Uterus (tissue), 2 donors: ENCODE measurements around the gene PCDHGC5.

Experiments used
- POLR2A ChIP-seq, 2 donors: fragments of 450-650 bp; IDR thresholded peaks; one replicate each; pipeline ENCODE4 v1.6.1; 2016; ENCODE audit warnings: antibody characterized with exemption in 2 of 2, mild to moderate bottlenecking in 1 of 2, moderate library complexity in 1 of 2
- TF ChIP-seq, protein P1 (sequence below), 4 experiments: fragments of 200-600 bp in 2 of 4; fragments of 450-650 bp in 2 of 4; sonication (generic) in 2 of 4; IDR thresholded peaks; one replicate each; pipeline ENCODE4 v1.5.1; 2016 to 2019; ENCODE audit warnings: antibody characterized with exemption in 4 of 4, mild to moderate bottlenecking in 2 of 4, moderate library complexity in 1 of 4

DNA sequence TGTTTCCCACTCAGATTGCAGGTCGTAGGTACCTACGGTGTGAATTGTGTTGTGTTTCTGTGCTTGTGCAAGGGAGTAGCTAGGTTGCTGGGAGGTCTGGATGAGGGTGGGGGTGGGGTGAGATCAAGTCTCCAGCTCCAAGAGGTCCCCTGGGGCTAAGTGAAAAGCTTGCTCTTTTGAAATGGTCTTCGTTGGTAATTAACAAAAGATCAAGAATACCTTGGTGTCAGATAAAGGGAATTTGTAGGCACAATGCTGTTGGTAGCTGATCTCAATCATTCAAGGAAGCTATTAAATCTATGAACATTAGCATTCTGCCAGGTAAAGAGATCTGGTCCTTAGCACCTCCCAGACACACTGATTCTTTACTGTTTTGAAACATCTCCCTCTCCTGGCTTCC lies 5.0 kb upstream of the PCDHGC5 start:
- TF ChIP-seq, protein P1, sequence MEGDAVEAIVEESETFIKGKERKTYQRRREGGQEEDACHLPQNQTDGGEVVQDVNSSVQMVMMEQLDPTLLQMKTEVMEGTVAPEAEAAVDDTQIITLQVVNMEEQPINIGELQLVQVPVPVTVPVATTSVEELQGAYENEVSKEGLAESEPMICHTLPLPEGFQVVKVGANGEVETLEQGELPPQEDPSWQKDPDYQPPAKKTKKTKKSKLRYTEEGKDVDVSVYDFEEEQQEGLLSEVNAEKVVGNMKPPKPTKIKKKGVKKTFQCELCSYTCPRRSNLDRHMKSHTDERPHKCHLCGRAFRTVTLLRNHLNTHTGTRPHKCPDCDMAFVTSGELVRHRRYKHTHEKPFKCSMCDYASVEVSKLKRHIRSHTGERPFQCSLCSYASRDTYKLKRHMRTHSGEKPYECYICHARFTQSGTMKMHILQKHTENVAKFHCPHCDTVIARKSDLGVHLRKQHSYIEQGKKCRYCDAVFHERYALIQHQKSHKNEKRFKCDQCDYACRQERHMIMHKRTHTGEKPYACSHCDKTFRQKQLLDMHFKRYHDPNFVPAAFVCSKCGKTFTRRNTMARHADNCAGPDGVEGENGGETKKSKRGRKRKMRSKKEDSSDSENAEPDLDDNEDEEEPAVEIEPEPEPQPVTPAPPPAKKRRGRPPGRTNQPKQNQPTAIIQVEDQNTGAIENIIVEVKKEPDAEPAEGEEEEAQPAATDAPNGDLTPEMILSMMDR (IDR thresholded peaks at IDR 0.05) = no peak
- no peak for TF ChIP-seq POLR2A (IDR thresholded peaks at IDR 0.05)
